Adrenal gland (tissue), 12 donors: ENCODE results near the gene TLR2. TPM values are rescaled to one million over a fixed set of nuclear protein-coding genes. Genes with fewer than 3 reads are reported as not detected.
"Not testable (repeated sequence)": the region's sequence is repeated elsewhere in the genome, so short reads cannot be mapped to it uniquely, and the experiment has no call there.

Experiments used
- DNase-seq, 7 donors: peaks; one replicate each; pipeline ENCODE4 v3.0.0-alpha.2; 2019 to 2020
- H3K27ac ChIP-seq, 5 donors: fragments of 200-600 bp; sonication (generic) in 4 of 5; 1 replicate in 3 of 5; 2 replicates in 2 of 5; pipeline versions ENCODE4 v1.5.1 to v1.8.0; 2016 to 2020; ENCODE audit warnings: mild to moderate bottlenecking in 1 of 5
- H3K27me3 ChIP-seq: fragments of 200-600 bp; 2 replicates; pipeline ENCODE4 v1.8.0; 2021
- H3K36me3 ChIP-seq, 2 donors: fragments of 200-600 bp; replicated peaks in 1 of 2; 1 replicate in 1 of 2; 2 replicates in 1 of 2; pipeline versions ENCODE4 v1.5.1 to v1.8.0; 2018 to 2022
- H3K4me1 ChIP-seq, 2 donors: fragments of 200-600 bp; replicated peaks in 1 of 2; 1 replicate in 1 of 2; 2 replicates in 1 of 2; pipeline versions ENCODE4 v1.5.1 to v1.8.0; 2018 to 2021
- H3K4me3 ChIP-seq, 4 donors: fragments of 200-600 bp; sonication (generic) in 3 of 4; one replicate each; pipeline ENCODE4 v1.5.1; 2016 to 2018
- H3K9me3 ChIP-seq, 3 donors: fragments of 200-600 bp; sonication (generic) in 1 of 3; replicated peaks in 1 of 3; 1 replicate in 2 of 3; 2 replicates in 1 of 3; pipeline versions ENCODE4 v1.5.1 to v1.8.0; 2016 to 2021
- CTCF ChIP-seq, 6 experiments: fragments of 450-650 bp in 4 of 6; fragments of 200-600 bp in 2 of 6; sonication (generic) in 1 of 6; IDR thresholded peaks; 1 replicate in 5 of 6; 2 replicates in 1 of 6; pipeline versions ENCODE4 v1.5.1 to v1.8.0; 2016 to 2021; ENCODE audit warnings: antibody characterized with exemption in 6 of 6, mild to moderate bottlenecking in 2 of 6, moderate library complexity in 1 of 6
- POLR2A ChIP-seq, 2 donors: fragments of 450-650 bp; IDR thresholded peaks; one replicate each; pipeline ENCODE4 v1.6.1; 2017; ENCODE audit warnings: antibody characterized with exemption in 2 of 2, mild to moderate bottlenecking in 2 of 2, moderate library complexity in 1 of 2
- WGBS, 4 donors: extraction: QIAGEN DNeasy Blood & Tissue Kit in 2 of 4; methylation state at CpG; one replicate each; pipeline versions ENCODE4 v1.1.5 to v1.1.7; 2013 to 2017; 5-methylcytosine and 5-hydroxymethylcytosine counted together
- intact Hi-C, 2 donors: fragments of 100-400 bp; cut with DNase I; formaldehyde crosslinking; loops; one replicate each; pipeline versions ENCODE4 v1.14.1 to v1.15.0; 2022 to 2023
- polyA plus RNA-seq, 3 donors: library from polyadenylated mRNA; stranded (reverse); fragments of 200-250 nt in 2 of 3; fragments of 350-450 nt in 1 of 3; fragmentation: Illumina TruSeq in 1 of 3; extraction: RNeasy Lipid Tissue Mini Kit (QIAGEN cat#74804) in 1 of 3; gene quantifications; one replicate each; pipeline ENCODE4 v1.2.3, GENCODE V29; 2013 to 2014
- total RNA-seq, 9 donors: library from RNA; depleted of rRNA in 4 of 9; stranded (reverse); fragments of >200 nt in 4 of 9; fragments of 120-200 nt in 1 of 9; fragmentation: NEBNext Ultra II Directional in 1 of 9; extraction: Animal tissue kit (Norgen Biotek cat#: 25700) in 1 of 9; gene quantifications; one replicate each; pipeline versions ENCODE4 v1.1.0 to v1.2.4, GENCODE V29; 2013 to 2023
- donor health status: healthy with polysubstance abuse.
- donor health status: Bipolar disorder and iron deficiency.
- donor health status: DM: yes; HTN: yes; CAD: no.
- donor health status: DM: no; HTN: no; CAD: no.
- donor health status: DM: no; HTN: no; CAD: no.
- donor health status: DM: yes; HTN: yes; CAD: no.

Gene TLR2
- total and polyA plus RNA-seq, 12 donors: 2.8 to 57.2 (median 21.7) TPM

GRCh38 chr4:153661215-153661822, 22.8 kb upstream of the TLR2 start:
- H3K27ac ChIP-seq: peak overlapping the region in 4 of 5 donors; percentile 15 to 75 (median 53)
- peaks cover 0 to 7% of the 10 kb centered on the region in 2 donors for H3K4me1 ChIP-seq
- no peaks in the 10 kb centered on the region for H3K9me3 ChIP-seq
- H3K27me3 ChIP-seq: no peaks in the 10 kb centered on the region
- no peak for DNase-seq
- WGBS, 4 donors: 57 to 75% (median 64%) methylated on average over 6 of the region's 6 CpGs
- H3K4me3 ChIP-seq: no peak overlapping the region
- TF ChIP-seq CTCF (IDR thresholded peaks at IDR 0.05) (no peak), POLR2A (IDR thresholded peaks at IDR 0.05) (no peak)
- H3K36me3 ChIP-seq: no peaks in the 10 kb centered on the region
- intact Hi-C loops: no loop called here

- 74 to 94% (median 89%) methylated on average over 1 of the region's 1 CpG for WGBS, 4 donors
Observed at GRCh38 chr4:153661908-153662307, 22.2 kb upstream of the TLR2 start.

GRCh38 chr4:153663667-153664066, 20.4 kb upstream of the TLR2 start:
- TF ChIP-seq POLR2A (IDR thresholded peaks at IDR 0.05) (no peak), CTCF (IDR thresholded peaks at IDR 0.05) (no peak)
- Histone ChIP-seq H3K4me3 (no peak overlapping the region), H3K36me3 (no peaks in the 10 kb centered on the region), H3K27ac (no peak overlapping the region), H3K27me3 (no peaks in the 10 kb centered on the region), H3K4me1 (peaks cover 0 to 7% of the 10 kb centered on the region in 2 donors), H3K9me3 (no peaks in the 10 kb centered on the region)
- DNase-seq: no peak
- intact Hi-C loops: no loop called here
- WGBS, 4 donors: 91 to 94% (median 92%) methylated on average over 1 of the region's 1 CpG

More at GRCh38 chr4:153661908-153662307, 22.2 kb upstream of the TLR2 start:
- H3K27me3 ChIP-seq: no peaks in the 10 kb centered on the region
- peaks cover 0 to 7% of the 10 kb centered on the region in 2 donors for H3K4me1 ChIP-seq
- no peak for DNase-seq
- no peak overlapping the region for H3K4me3 ChIP-seq
- intact Hi-C loops: no loop called here
- TF ChIP-seq POLR2A (IDR thresholded peaks at IDR 0.05): no peak
- TF ChIP-seq CTCF (IDR thresholded peaks at IDR 0.05): no peak
- no peaks in the 10 kb centered on the region for H3K9me3 ChIP-seq
- peak overlapping the region in 2 of 5 donors; percentile 36 to 39 for H3K27ac ChIP-seq
- no peaks in the 10 kb centered on the region for H3K36me3 ChIP-seq

- intact Hi-C loops, H3K4me1 ChIP-seq, H3K36me3 ChIP-seq, H3K9me3 ChIP-seq, H3K27me3 ChIP-seq, H3K27ac ChIP-seq, DNase-seq, H3K4me3 ChIP-seq: not testable (repeated sequence)
- 46 to 58% (median 52%) methylated on average over 1 of the region's 1 CpG for WGBS, 4 donors
Observed at GRCh38 chr4:153666505-153666904, 17.6 kb upstream of the TLR2 start.

GRCh38 chr4:153668647-153669046, 15.4 kb upstream of the TLR2 start:
- no peak overlapping the region for H3K4me3 ChIP-seq
- no peaks in the 10 kb centered on the region for H3K27me3 ChIP-seq
- DNase-seq: no peak
- WGBS, 4 donors: 73 to 82% (median 79%) methylated on average over 2 of the region's 2 CpGs
- H3K36me3 ChIP-seq: no peaks in the 10 kb centered on the region
- no peak overlapping the region for H3K27ac ChIP-seq
- no peaks in the 10 kb centered on the region for H3K9me3 ChIP-seq
- intact Hi-C loops: no loop called here
- no peaks in the 10 kb centered on the region for H3K4me1 ChIP-seq
- TF ChIP-seq POLR2A (IDR thresholded peaks at IDR 0.05) (no peak), CTCF (IDR thresholded peaks at IDR 0.05) (no peak)
